Kidney (tissue), 14 donors: ENCODE measurements around the gene CEMIP. TPM values are rescaled to one million over a fixed set of nuclear protein-coding genes. Genes with fewer than 3 reads are reported as not detected.

Source experiments
- DNase-seq, 5 donors: peaks; one replicate each; pipeline ENCODE4 v3.0.0-alpha.2; 2013 to 2020
- FAIRE-seq: peaks from 2 replicates; lab custom pipeline; 2012; peaks lifted over from hg19 to GRCh38; lab: Jason Lieb, UNC
- H3K27ac ChIP-seq, 2 donors: one replicate each; pipeline ENCODE4 v1.7.0; 2013; ENCODE audit warnings: low read depth in 2 of 2, low read length in 2 of 2, inconsistent platforms in 1 of 2
- H3K27me3 ChIP-seq: one replicate; pipeline ENCODE4 v1.7.1; 2013; ENCODE audit warnings: low read length, inconsistent platforms; ENCODE audit not compliant: control insufficient read depth, insufficient read depth
- H3K36me3 ChIP-seq, 3 donors: one replicate each; pipeline versions ENCODE4 v1.7.0 to v1.7.1; 2013; ENCODE audit warnings: low read length in 3 of 3, control low read depth in 1 of 3, inconsistent platforms in 1 of 3; ENCODE audit not compliant: insufficient read depth in 3 of 3, control insufficient read depth in 2 of 3
- H3K4me1 ChIP-seq, 3 donors: one replicate each; pipeline versions ENCODE4 v1.7.0 to v1.7.1; 2013; ENCODE audit warnings: low read length in 3 of 3, inconsistent platforms in 1 of 3, low read depth in 1 of 3; ENCODE audit not compliant: control insufficient read depth in 2 of 3, insufficient read depth in 2 of 3
- H3K4me3 ChIP-seq, 3 donors: one replicate each; pipeline versions ENCODE4 v1.7.0 to v1.8.1; 2013; ENCODE audit warnings: low read length in 3 of 3, control low read depth in 1 of 3, inconsistent platforms in 1 of 3
- H3K9ac ChIP-seq, 3 donors: one replicate each; pipeline versions ENCODE4 v1.7.0 to v1.7.1; 2013; ENCODE audit warnings: low read length in 3 of 3, control low read depth in 1 of 3, inconsistent platforms in 1 of 3
- H3K9me3 ChIP-seq, 3 donors: one replicate each; pipeline versions ENCODE4 v1.7.0 to v1.7.1; 2013; ENCODE audit warnings: low read length in 3 of 3, control low read depth in 1 of 3, inconsistent platforms in 1 of 3; ENCODE audit not compliant: control insufficient read depth in 2 of 3, insufficient read depth in 1 of 3
- CTCF ChIP-seq: IDR thresholded peaks from 3 replicates; pipeline ENCODE4 v1.5.1; 2012; ENCODE audit warnings: mild to moderate bottlenecking, moderate library complexity, borderline replicate concordance; ENCODE audit not compliant: insufficient read depth; ENCODE audit errors: extremely low read depth
- intact Hi-C: fragments of 100-400 bp; cut with DNase I; formaldehyde crosslinking; loops from one replicate; pipeline ENCODE4 v1.11.1; 2022
- polyA plus RNA-seq: library from polyadenylated mRNA; stranded (reverse); fragments of 350-450 nt; fragmentation: Illumina TruSeq; extraction: RNeasy Lipid Tissue Mini Kit (QIAGEN cat#74804); gene quantifications from one replicate; pipeline ENCODE4 v1.2.3, GENCODE V29; 2014; ENCODE audit warnings: low read depth, low replicate concordance; ENCODE audit not compliant: insufficient read depth
- total RNA-seq: library from RNA; stranded (reverse); fragmentation: NEBNext Ultra II Directional; extraction: Animal tissue kit (Norgen Biotek cat#: 25700); gene quantifications from one replicate; pipeline ENCODE4 v1.2.1, GENCODE V29; 2021
- donor health status: control.
- donor health status: control.
- donor health status: control.
- donor health status: control.
- donor health status: control.
- donor health status: DM: yes; HTN: yes; CAD: no.
- donor health status: Normal renal cell carcinoma (clear cell type).

CEMIP gene
- total and polyA plus RNA-seq, 2 donors from 2014 or later = 0.11 to 0.57 TPM

- TF ChIP-seq CTCF = no peak
- intact Hi-C loops = no loop called here
- H3K36me3 ChIP-seq = no peaks in the 10 kb centered on the region
- FAIRE-seq (no peak), DNase-seq (peak in 1 of 5 donors; percentile 3)
- no peak overlapping the region for H3K27ac ChIP-seq
- no peak overlapping the region for H3K4me3 ChIP-seq
- H3K27me3 ChIP-seq = no peaks in the 10 kb centered on the region
- no peak overlapping the region for H3K9ac ChIP-seq
- no peaks in the 10 kb centered on the region for H3K9me3 ChIP-seq
- H3K4me1 ChIP-seq = no peaks in the 10 kb centered on the region
Measured at GRCh38 chr15:80804970-80805495, 25.9 kb downstream of the CEMIP start.

GRCh38 chr15:80811781-80812315, 32.7 kb downstream of the CEMIP start:
- FAIRE-seq = no peak
- H3K4me3 ChIP-seq = no peak overlapping the region
- H3K9ac ChIP-seq = no peak overlapping the region
- no peaks in the 10 kb centered on the region for H3K36me3 ChIP-seq
- no peaks in the 10 kb centered on the region for H3K27me3 ChIP-seq
- no peaks in the 10 kb centered on the region for H3K4me1 ChIP-seq
- intact Hi-C loops = no loop called here
- DNase-seq = no peak
- H3K9me3 ChIP-seq = no peaks in the 10 kb centered on the region
- TF ChIP-seq CTCF = no peak
- no peak overlapping the region for H3K27ac ChIP-seq

GRCh38 chr15:80815106-80815505, 35.9 kb downstream of the CEMIP start:
- DNase-seq (no peak), FAIRE-seq (no peak)
- Histone ChIP-seq H3K36me3 (no peaks in the 10 kb centered on the region), H3K9me3 (no peaks in the 10 kb centered on the region), H3K4me3 (no peak overlapping the region), H3K4me1 (no peaks in the 10 kb centered on the region), H3K27me3 (no peaks in the 10 kb centered on the region), H3K27ac (no peak overlapping the region), H3K9ac (no peak overlapping the region)
- no peak for TF ChIP-seq CTCF
- intact Hi-C loops = no loop called here

- no peak for FAIRE-seq
- Histone ChIP-seq H3K4me1 (no peaks in the 10 kb centered on the region), H3K27me3 (no peaks in the 10 kb centered on the region), H3K36me3 (no peaks in the 10 kb centered on the region), H3K4me3 (no peak overlapping the region), H3K9ac (no peak overlapping the region), H3K27ac (no peak overlapping the region), H3K9me3 (no peaks in the 10 kb centered on the region)
- TF ChIP-seq CTCF = no peak
- DNase-seq = no peak
- intact Hi-C loops = no loop called here
Measured at GRCh38 chr15:80816049-80816653, 37.0 kb downstream of the CEMIP start.
